Astrocyte (in vitro differentiated cells and primary cell): ENCODE measurements around the gene CHRNA10. TPM values are rescaled to one million over a fixed set of nuclear protein-coding genes. Genes with fewer than 3 reads are reported as not detected.

Experiments
- DNase-seq: peaks from one replicate; pipeline ENCODE4 v3.0.0-alpha.2; 2010; ENCODE audit warnings: low read depth
- FAIRE-seq: peaks from 2 replicates; lab custom pipeline; 2011; peaks lifted over from hg19 to GRCh38; lab: Jason Lieb, UNC
- H2AFZ ChIP-seq: 2 replicates; pipeline ENCODE4 v1.6.0; 2012; ENCODE audit warnings: low read depth, low read length, inconsistent platforms
- H3K27ac ChIP-seq: 2 replicates; pipeline ENCODE4 v1.5.1; 2011; ENCODE audit warnings: low read depth, low read length, inconsistent platforms
- H3K27me3 ChIP-seq: 2 replicates; pipeline ENCODE4 v1.6.0; 2011; ENCODE audit warnings: low read length, inconsistent platforms; ENCODE audit not compliant: insufficient read depth
- H3K36me3 ChIP-seq: 2 replicates; pipeline ENCODE4 v1.5.1; 2011; ENCODE audit warnings: low read length, inconsistent platforms; ENCODE audit not compliant: insufficient read depth
- H3K4me1 ChIP-seq: 2 replicates; pipeline ENCODE4 v1.5.1; 2011; ENCODE audit warnings: low read length, inconsistent platforms; ENCODE audit not compliant: insufficient read depth
- H3K4me2 ChIP-seq: 2 replicates; pipeline ENCODE4 v1.6.0; 2012; ENCODE audit warnings: low read length, inconsistent platforms
- H3K4me3 ChIP-seq: 2 replicates; pipeline ENCODE4 v1.5.1; 2011; ENCODE audit warnings: low read depth, mild to moderate bottlenecking, low read length, inconsistent platforms; ENCODE audit not compliant: insufficient read depth
- H3K79me2 ChIP-seq: 2 replicates; pipeline ENCODE4 v1.6.0; 2012; ENCODE audit warnings: mild to moderate bottlenecking, low read length, inconsistent platforms; ENCODE audit not compliant: insufficient read depth
- H3K9ac ChIP-seq: 2 replicates; pipeline ENCODE4 v1.6.0; 2012; ENCODE audit warnings: mild to moderate bottlenecking, low read length, inconsistent platforms
- H3K9me3 ChIP-seq: 2 replicates; pipeline ENCODE4 v1.5.1; 2012; ENCODE audit warnings: low read depth, mild to moderate bottlenecking, low read length, inconsistent platforms; ENCODE audit not compliant: insufficient read depth
- H4K20me1 ChIP-seq: 2 replicates; pipeline ENCODE4 v1.6.0; 2012; ENCODE audit warnings: low read length, inconsistent platforms; ENCODE audit not compliant: insufficient read depth
- H3K27ac Mint-ChIP-seq: one replicate; pipeline ENCODE4 v1.8.0; 2021; ENCODE audit warnings: mild to moderate bottlenecking, mixed read lengths; ENCODE audit not compliant: unreplicated experiment
- H3K27me3 Mint-ChIP-seq: one replicate; pipeline ENCODE4 v1.8.0; 2021; ENCODE audit warnings: low read depth, mixed read lengths; ENCODE audit not compliant: unreplicated experiment
- H3K36me3 Mint-ChIP-seq: one replicate; pipeline ENCODE4 v1.8.0; 2021; ENCODE audit warnings: low read depth, mixed read lengths; ENCODE audit not compliant: unreplicated experiment
- H3K4me1 Mint-ChIP-seq: one replicate; pipeline ENCODE4 v1.8.0; 2021; ENCODE audit warnings: low read depth, mixed read lengths; ENCODE audit not compliant: unreplicated experiment
- H3K4me3 Mint-ChIP-seq: one replicate; pipeline ENCODE4 v1.8.0; 2021; ENCODE audit warnings: mild to moderate bottlenecking, moderate library complexity, mixed read lengths; ENCODE audit not compliant: unreplicated experiment
- H3K9me3 Mint-ChIP-seq: one replicate; pipeline ENCODE4 v1.8.0; 2021; ENCODE audit warnings: mild to moderate bottlenecking, mixed read lengths; ENCODE audit not compliant: unreplicated experiment
- CTCF ChIP-seq: IDR thresholded peaks from 2 replicates; pipeline ENCODE4 v1.5.1; 2011; ENCODE audit warnings: low read depth, mild to moderate bottlenecking, inconsistent platforms, low read length, moderate library complexity; ENCODE audit not compliant: insufficient read depth
- EZH2 ChIP-seq: IDR thresholded peaks from 2 replicates; pipeline ENCODE4 v1.6.1; 2012; ENCODE audit warnings: mild to moderate bottlenecking, low read length, inconsistent platforms; ENCODE audit not compliant: insufficient read depth
- total RNA-seq: library from RNA; stranded (reverse); gene quantifications from 2 replicates; pipeline ENCODE4 v1.2.1, GENCODE V29; 2021

Gene CHRNA10
- total RNA-seq, 1 donor from 2014 or later = 1.5 TPM

GRCh38 chr11:3686751-3687150, 15.6 kb upstream of the CHRNA10 start:
- Histone ChIP-seq H4K20me1 (peaks cover 20% of the 10 kb centered on the region), H3K4me2 (no peak overlapping the region), H3K27me3 (no peaks in the 10 kb centered on the region), H2AFZ (no peak overlapping the region), H3K9me3 (no peaks in the 10 kb centered on the region), H3K79me2 (no peaks in the 10 kb centered on the region), H3K9ac (no peak overlapping the region), H3K4me1 (no peaks in the 10 kb centered on the region), H3K36me3 (peaks cover 64% of the 10 kb centered on the region), H3K4me3 (no peak overlapping the region), H3K27ac (no peak overlapping the region)
- peaks cover 2% of the 10 kb centered on the region for H3K4me1 Mint-ChIP-seq
- H3K27ac Mint-ChIP-seq = no peak overlapping the region
- FAIRE-seq = no peak
- H3K4me3 Mint-ChIP-seq = no peak overlapping the region
- H3K27me3 Mint-ChIP-seq = no peaks in the 10 kb centered on the region
- H3K9me3 Mint-ChIP-seq = no peaks in the 10 kb centered on the region
- H3K36me3 Mint-ChIP-seq = peaks cover 25% of the 10 kb centered on the region
- TF ChIP-seq CTCF = no peak
- no peak for TF ChIP-seq EZH2
- DNase-seq = no peak

- Mint-ChIP-seq H3K9me3 (no peaks in the 10 kb centered on the region), H3K4me3 (no peak overlapping the region), H3K36me3 (peaks cover 25% of the 10 kb centered on the region), H3K27me3 (no peaks in the 10 kb centered on the region), H3K27ac (no peak overlapping the region), H3K4me1 (peaks cover 2% of the 10 kb centered on the region)
- Histone ChIP-seq H3K9ac (no peak overlapping the region), H3K27ac (no peak overlapping the region), H3K79me2 (no peaks in the 10 kb centered on the region), H3K27me3 (no peaks in the 10 kb centered on the region), H3K4me3 (no peak overlapping the region), H3K4me2 (no peak overlapping the region), H3K4me1 (no peaks in the 10 kb centered on the region), H4K20me1 (peaks cover 20% of the 10 kb centered on the region), H2AFZ (no peak overlapping the region), H3K9me3 (no peaks in the 10 kb centered on the region), H3K36me3 (peaks cover 64% of the 10 kb centered on the region)
- no peak for DNase-seq
- TF ChIP-seq EZH2 (no peak), CTCF (no peak)
- no peak for FAIRE-seq
Observed at GRCh38 chr11:3685923-3686322, 14.7 kb upstream of the CHRNA10 start.

GRCh38 chr11:3684819-3685172, 13.6 kb upstream of the CHRNA10 start:
- Histone ChIP-seq H3K9me3 (no peaks in the 10 kb centered on the region), H2AFZ (no peak overlapping the region), H3K27me3 (no peaks in the 10 kb centered on the region), H3K4me1 (no peaks in the 10 kb centered on the region), H4K20me1 (peaks cover 20% of the 10 kb centered on the region), H3K79me2 (no peaks in the 10 kb centered on the region), H3K4me2 (no peak overlapping the region), H3K9ac (no peak overlapping the region), H3K36me3 (peaks cover 70% of the 10 kb centered on the region), H3K4me3 (no peak overlapping the region), H3K27ac (no peak overlapping the region)
- H3K27ac Mint-ChIP-seq = no peak overlapping the region
- TF ChIP-seq EZH2 = no peak
- no peak for TF ChIP-seq CTCF
- H3K9me3 Mint-ChIP-seq = no peaks in the 10 kb centered on the region
- DNase-seq = no peak
- peaks cover 2% of the 10 kb centered on the region for H3K4me1 Mint-ChIP-seq
- H3K36me3 Mint-ChIP-seq = peaks cover 32% of the 10 kb centered on the region
- FAIRE-seq = no peak
- no peak overlapping the region for H3K4me3 Mint-ChIP-seq
- no peaks in the 10 kb centered on the region for H3K27me3 Mint-ChIP-seq
